ENCODE results near the gene SLN.

Gene SLN

GRCh38 chr11:107733518-107733917 is 21.7 kb upstream of the SLN start:
- no peak for DNase-seq (ENCODE audit: low read depth)
- H3K4me3 ChIP-seq (ENCODE audit: low read depth, low read length): no peak overlapping the region
- TF ChIP-seq, protein P1, sequence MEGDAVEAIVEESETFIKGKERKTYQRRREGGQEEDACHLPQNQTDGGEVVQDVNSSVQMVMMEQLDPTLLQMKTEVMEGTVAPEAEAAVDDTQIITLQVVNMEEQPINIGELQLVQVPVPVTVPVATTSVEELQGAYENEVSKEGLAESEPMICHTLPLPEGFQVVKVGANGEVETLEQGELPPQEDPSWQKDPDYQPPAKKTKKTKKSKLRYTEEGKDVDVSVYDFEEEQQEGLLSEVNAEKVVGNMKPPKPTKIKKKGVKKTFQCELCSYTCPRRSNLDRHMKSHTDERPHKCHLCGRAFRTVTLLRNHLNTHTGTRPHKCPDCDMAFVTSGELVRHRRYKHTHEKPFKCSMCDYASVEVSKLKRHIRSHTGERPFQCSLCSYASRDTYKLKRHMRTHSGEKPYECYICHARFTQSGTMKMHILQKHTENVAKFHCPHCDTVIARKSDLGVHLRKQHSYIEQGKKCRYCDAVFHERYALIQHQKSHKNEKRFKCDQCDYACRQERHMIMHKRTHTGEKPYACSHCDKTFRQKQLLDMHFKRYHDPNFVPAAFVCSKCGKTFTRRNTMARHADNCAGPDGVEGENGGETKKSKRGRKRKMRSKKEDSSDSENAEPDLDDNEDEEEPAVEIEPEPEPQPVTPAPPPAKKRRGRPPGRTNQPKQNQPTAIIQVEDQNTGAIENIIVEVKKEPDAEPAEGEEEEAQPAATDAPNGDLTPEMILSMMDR (IDR thresholded peaks at IDR 0.05; ENCODE audit: low read depth, low read length, missing control alignments): no peak

GRCh38 chr11:107732689-107733051 is 20.8 kb upstream of the SLN start:
- TF ChIP-seq, protein P1 (IDR thresholded peaks at IDR 0.05; ENCODE audit: low read depth, low read length, missing control alignments): no peak
- DNase-seq (ENCODE audit: low read depth): no peak
- H3K4me3 ChIP-seq (ENCODE audit: low read depth, low read length): no peak overlapping the region

DNA sequence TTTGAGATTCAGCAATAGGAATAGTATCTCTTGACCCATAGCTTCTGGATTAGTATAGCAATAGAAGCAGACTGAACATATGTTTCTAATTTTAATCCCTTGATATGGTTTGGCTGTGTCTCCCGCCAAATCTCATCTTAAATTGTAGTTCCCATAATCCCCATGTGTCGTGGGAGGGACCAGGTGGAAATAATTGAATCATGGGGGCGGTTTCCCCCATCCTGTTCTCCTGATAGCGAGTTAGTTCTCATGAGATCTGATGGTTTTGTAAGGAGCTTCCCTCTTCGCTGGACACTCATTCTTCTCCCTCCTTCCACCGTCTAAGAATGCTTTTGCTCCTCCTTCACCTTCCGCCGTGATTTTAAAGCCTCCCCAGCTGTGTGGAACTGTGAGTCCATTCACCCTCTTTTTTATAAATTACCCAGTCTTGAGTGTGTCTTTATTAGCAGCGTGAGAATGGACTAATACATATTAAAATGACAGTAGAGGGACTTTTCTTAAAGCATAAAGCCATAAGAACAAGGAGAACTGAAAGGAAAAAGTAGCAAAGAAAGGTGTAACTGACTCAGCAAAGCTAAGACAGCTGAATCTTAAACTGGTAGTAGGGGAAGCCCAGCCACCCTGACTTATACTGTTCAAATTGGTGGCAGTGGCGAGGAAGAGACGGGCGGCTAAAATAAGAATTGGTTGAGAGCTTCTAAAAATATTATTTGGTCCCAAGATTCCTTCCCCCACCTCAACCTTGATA is 20.3 kb upstream of the SLN start:
- TF ChIP-seq, protein P1 (IDR thresholded peaks at IDR 0.05; ENCODE audit: low read depth, low read length, missing control alignments): no peak
- no peak overlapping the region for H3K4me3 ChIP-seq (ENCODE audit: low read depth, low read length)
- no peak for DNase-seq (ENCODE audit: low read depth)

GRCh38 chr11:107722662-107723061 is 10.8 kb upstream of the SLN start:
- no peak for DNase-seq (ENCODE audit: low read depth)
- TF ChIP-seq, protein P1 (IDR thresholded peaks at IDR 0.05; ENCODE audit: low read depth, low read length, missing control alignments): no peak
- H3K4me3 ChIP-seq (ENCODE audit: low read depth, low read length): no peak overlapping the region

DNA sequence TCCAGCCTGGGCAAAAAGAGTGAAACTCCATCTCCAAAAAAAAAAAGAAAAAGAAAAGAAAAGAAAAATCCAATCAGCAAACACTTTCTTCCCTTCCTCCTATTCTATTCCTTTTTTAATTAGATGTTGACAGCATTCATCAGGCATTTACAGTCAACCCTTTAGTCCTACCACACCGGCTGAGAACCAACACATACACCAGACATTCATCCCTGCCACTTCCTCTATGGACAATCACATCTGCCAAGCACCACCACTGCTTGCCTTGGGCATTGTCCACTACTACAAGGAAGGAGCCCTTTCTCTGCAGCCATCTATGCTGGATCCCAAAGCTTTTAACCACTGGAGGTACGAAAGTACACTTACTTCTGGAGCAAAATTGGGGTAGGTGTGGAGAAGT is 9.4 kb upstream of the SLN start:
- DNase-seq (ENCODE audit: low read depth): no peak
- no peak overlapping the region for H3K4me3 ChIP-seq (ENCODE audit: low read depth, low read length)
- TF ChIP-seq, protein P1 (IDR thresholded peaks at IDR 0.05; ENCODE audit: low read depth, low read length, missing control alignments): no peak

DNA sequence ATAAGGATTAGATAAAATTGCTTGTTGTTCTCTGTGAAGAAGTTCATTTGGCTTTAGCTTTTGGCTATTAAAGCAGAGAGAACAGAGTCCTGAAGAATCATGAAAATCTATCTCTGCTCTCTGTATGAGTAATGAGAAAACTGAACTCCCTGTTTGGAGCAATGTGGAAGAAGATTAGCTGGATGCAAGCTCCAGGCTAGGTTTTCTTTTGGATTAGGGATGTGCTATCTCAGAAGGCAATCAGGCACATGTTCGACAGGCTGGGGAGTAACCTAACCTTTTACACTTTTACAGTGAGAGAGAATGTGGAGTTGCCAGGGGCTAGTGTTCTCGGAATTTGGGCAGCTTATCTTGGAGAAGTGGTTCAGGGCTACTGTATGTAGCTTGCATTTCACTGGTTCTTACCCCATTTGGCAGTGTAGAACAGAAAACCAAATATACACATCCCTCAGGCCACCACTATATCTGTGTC is 8.5 kb upstream of the SLN start:
- no peak overlapping the region for H3K4me3 ChIP-seq (ENCODE audit: low read depth, low read length)
- DNase-seq (ENCODE audit: low read depth): no peak
- TF ChIP-seq, protein P1 (IDR thresholded peaks at IDR 0.05; ENCODE audit: low read depth, low read length, missing control alignments): no peak
